Upper lobe of left lung (tissue), 4 donors: ENCODE measurements around the gene KRTAP19-6.

Experiments
- POLR2A ChIP-seq, 4 donors: fragments of 450-650 bp; IDR thresholded peaks; one replicate each; pipeline ENCODE4 v1.5.1; 2016 to 2017; ENCODE audit warnings: antibody characterized with exemption in 4 of 4, mild to moderate bottlenecking in 2 of 4
- POLR2AphosphoS5 ChIP-seq, 2 donors: sonication (generic); formaldehyde crosslinking; IDR thresholded peaks; one replicate each; pipeline ENCODE4 v1.5.1; 2017; ENCODE audit warnings: antibody characterized with exemption in 2 of 2
- TF ChIP-seq, protein P1 (sequence below), 6 experiments: fragments of 450-650 bp in 4 of 6; fragments of 200-600 bp in 2 of 6; sonication (generic) in 2 of 6; IDR thresholded peaks; one replicate each; pipeline ENCODE4 v1.5.1; 2016 to 2019; ENCODE audit warnings: antibody characterized with exemption in 6 of 6

- TF ChIP-seq, protein P1, sequence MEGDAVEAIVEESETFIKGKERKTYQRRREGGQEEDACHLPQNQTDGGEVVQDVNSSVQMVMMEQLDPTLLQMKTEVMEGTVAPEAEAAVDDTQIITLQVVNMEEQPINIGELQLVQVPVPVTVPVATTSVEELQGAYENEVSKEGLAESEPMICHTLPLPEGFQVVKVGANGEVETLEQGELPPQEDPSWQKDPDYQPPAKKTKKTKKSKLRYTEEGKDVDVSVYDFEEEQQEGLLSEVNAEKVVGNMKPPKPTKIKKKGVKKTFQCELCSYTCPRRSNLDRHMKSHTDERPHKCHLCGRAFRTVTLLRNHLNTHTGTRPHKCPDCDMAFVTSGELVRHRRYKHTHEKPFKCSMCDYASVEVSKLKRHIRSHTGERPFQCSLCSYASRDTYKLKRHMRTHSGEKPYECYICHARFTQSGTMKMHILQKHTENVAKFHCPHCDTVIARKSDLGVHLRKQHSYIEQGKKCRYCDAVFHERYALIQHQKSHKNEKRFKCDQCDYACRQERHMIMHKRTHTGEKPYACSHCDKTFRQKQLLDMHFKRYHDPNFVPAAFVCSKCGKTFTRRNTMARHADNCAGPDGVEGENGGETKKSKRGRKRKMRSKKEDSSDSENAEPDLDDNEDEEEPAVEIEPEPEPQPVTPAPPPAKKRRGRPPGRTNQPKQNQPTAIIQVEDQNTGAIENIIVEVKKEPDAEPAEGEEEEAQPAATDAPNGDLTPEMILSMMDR (IDR thresholded peaks at IDR 0.05) = no peak
- TF ChIP-seq POLR2A (IDR thresholded peaks at IDR 0.05) = no peak
- TF ChIP-seq POLR2AphosphoS5 (IDR thresholded peaks at IDR 0.05) = no peak
Measured at GRCh38 chr21:30515681-30516080, 26.0 kb downstream of the KRTAP19-6 start.
